Body of pancreas (tissue), 4 donors: ENCODE data around the gene BGN.

Experiments
- POLR2A ChIP-seq, 3 donors: fragments of 450-650 bp; IDR thresholded peaks; one replicate each; pipeline ENCODE4 v1.6.1; 2016; ENCODE audit warnings: antibody characterized with exemption in 3 of 3, mild to moderate bottlenecking in 2 of 3
- TF ChIP-seq, protein P1 (sequence below), 7 experiments: fragments of 450-650 bp in 4 of 7; fragments of 200-600 bp in 3 of 7; sonication (generic) in 3 of 7; IDR thresholded peaks; one replicate each; pipeline ENCODE4 v1.5.1; 2016 to 2019; ENCODE audit warnings: antibody characterized with exemption in 7 of 7

DNA sequence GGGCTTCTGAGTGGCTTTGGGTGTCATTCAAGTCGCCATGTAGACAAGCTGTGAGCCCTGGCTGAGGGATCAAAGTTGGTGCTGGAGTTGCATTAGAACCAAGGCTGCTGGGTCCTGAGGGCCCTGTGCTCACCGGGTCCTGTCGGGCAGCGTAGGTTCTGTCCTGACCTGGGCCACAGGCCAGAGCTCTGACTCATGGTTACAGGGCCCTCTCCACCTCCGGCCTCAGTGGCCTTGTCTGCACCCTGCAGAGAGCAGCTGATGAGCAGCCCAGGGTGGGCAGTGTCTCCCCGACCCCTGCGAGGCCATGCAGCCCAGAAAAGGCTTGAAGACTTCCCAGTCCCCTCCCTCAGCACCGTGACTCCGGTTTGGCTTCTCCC lies 45.2 kb downstream of the BGN start:
- TF ChIP-seq, protein P1, sequence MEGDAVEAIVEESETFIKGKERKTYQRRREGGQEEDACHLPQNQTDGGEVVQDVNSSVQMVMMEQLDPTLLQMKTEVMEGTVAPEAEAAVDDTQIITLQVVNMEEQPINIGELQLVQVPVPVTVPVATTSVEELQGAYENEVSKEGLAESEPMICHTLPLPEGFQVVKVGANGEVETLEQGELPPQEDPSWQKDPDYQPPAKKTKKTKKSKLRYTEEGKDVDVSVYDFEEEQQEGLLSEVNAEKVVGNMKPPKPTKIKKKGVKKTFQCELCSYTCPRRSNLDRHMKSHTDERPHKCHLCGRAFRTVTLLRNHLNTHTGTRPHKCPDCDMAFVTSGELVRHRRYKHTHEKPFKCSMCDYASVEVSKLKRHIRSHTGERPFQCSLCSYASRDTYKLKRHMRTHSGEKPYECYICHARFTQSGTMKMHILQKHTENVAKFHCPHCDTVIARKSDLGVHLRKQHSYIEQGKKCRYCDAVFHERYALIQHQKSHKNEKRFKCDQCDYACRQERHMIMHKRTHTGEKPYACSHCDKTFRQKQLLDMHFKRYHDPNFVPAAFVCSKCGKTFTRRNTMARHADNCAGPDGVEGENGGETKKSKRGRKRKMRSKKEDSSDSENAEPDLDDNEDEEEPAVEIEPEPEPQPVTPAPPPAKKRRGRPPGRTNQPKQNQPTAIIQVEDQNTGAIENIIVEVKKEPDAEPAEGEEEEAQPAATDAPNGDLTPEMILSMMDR (IDR thresholded peaks at IDR 0.05) = no peak
- no peak for TF ChIP-seq POLR2A (IDR thresholded peaks at IDR 0.05)
